ENCODE data around the gene AMOT. TPM values are rescaled to one million over a fixed set of nuclear protein-coding genes. Genes with fewer than 3 reads are reported as not detected.

AMOT gene, protein sequence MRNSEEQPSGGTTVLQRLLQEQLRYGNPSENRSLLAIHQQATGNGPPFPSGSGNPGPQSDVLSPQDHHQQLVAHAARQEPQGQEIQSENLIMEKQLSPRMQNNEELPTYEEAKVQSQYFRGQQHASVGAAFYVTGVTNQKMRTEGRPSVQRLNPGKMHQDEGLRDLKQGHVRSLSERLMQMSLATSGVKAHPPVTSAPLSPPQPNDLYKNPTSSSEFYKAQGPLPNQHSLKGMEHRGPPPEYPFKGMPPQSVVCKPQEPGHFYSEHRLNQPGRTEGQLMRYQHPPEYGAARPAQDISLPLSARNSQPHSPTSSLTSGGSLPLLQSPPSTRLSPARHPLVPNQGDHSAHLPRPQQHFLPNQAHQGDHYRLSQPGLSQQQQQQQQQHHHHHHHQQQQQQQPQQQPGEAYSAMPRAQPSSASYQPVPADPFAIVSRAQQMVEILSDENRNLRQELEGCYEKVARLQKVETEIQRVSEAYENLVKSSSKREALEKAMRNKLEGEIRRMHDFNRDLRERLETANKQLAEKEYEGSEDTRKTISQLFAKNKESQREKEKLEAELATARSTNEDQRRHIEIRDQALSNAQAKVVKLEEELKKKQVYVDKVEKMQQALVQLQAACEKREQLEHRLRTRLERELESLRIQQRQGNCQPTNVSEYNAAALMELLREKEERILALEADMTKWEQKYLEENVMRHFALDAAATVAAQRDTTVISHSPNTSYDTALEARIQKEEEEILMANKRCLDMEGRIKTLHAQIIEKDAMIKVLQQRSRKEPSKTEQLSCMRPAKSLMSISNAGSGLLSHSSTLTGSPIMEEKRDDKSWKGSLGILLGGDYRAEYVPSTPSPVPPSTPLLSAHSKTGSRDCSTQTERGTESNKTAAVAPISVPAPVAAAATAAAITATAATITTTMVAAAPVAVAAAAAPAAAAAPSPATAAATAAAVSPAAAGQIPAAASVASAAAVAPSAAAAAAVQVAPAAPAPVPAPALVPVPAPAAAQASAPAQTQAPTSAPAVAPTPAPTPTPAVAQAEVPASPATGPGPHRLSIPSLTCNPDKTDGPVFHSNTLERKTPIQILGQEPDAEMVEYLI
- 1 to 10 TPM; 1.1 to 4.1 (median 3.0) TPM for total RNA-seq
- polyA plus RNA-seq, result 1 to 10 TPM in 1 of 2 donors, under 1 TPM in 1; 0.44 to 4.4 TPM
- 5.1 reads per million, percentile 24 among the genes with 10 or more reads in this experiment for total RNA-seq

GRCh38 chrX:112840382-112841113 lies at the start of gene AMOT:
TSS of gene AMOT (minus strand) at chrX:112840831. CDS start at chrX:112823126, 17,705 bp downstream.
- intact Hi-C loops (cut with micrococcal nuclease), result loop anchor here (1.0 to 10.0 kb wide), 5 partner anchors 161 to 1746 kb away; partner anchors contain the start of genes ALG13 (in 2 of the 2), LHFPL1 (in 2 of the 2) and PAK3 (in 1 of the 2)
- peak within 1 kb of the TSS; percentile 51 to 92 (median 79) for H3K27ac Mint-ChIP-seq

DNA sequence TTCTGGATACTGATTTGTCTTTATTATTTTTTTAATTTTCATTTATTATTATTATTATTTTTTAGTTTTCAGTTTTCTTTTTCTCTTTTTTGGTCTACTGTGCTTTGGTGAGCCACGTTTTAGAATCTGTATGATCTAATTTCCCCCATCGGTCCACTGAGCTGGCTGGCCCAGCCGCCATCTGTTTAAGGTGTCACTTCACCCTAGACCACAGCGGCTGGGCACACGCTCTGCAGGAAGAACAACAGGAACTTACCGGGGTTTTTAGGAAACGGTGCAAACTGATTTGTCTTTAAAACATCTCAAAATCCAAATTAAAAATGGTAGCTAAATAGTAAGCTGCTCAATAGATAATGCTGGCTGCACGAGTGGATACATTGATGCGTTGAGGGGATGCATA lies 48.8 kb upstream of the AMOT start:
- ChIA-PET CTCF (no interaction called here), POLR2A (no interaction called here)
- intact Hi-C loops (cut with micrococcal nuclease), result no loop called here
- ATAC-seq, result no peak
- Histone ChIP-seq H3K27me3 (ENCODE audit: control insufficient read depth in 2 of 2, insufficient read depth in 2 of 2, low read length in 2 of 2) (no peaks in the 10 kb centered on the region), H3K36me3 (ENCODE audit: control insufficient read depth in 2 of 3, insufficient read depth in 3 of 3, low read length in 3 of 3) (no peaks in the 10 kb centered on the region), H3K4me3 (ENCODE audit: low read length) (no peak overlapping the region), H3K4me1 (ENCODE audit: control insufficient read depth in 2 of 2, insufficient read depth in 2 of 2, low read length in 2 of 2) (peaks cover 0 to 2% of the 10 kb centered on the region in 2 donors), H3K27ac (ENCODE audit: low read depth, low read length) (no peak overlapping the region), H3K9me3 (ENCODE audit: control insufficient read depth in 2 of 3, low read length in 3 of 3) (no peaks in the 10 kb centered on the region)
- Mint-ChIP-seq H3K4me1 (peaks cover 3 to 14% (median 5%) of the 10 kb centered on the region in 7 donors), H3K9me3 (no peaks in the 10 kb centered on the region), H3K27ac (no peak overlapping the region), H3K36me3 (no peaks in the 10 kb centered on the region), H3K27me3 (no peaks in the 10 kb centered on the region), H3K4me3 (peak overlapping the region in 2 of 10 donors; percentile 9 to 14)
- DNase-seq, result no peak

More at GRCh38 chrX:112840382-112841113, at the start of gene AMOT:
- DNase-seq (peak; percentile 13 to 59 (median 30)), ATAC-seq (peak; percentile 65)
- Histone ChIP-seq H3K4me1 (ENCODE audit: control insufficient read depth in 2 of 2, insufficient read depth in 2 of 2, low read length in 2 of 2) (peaks cover 0 to 6% of the 10 kb centered on the region in 2 donors), H3K4me3 (ENCODE audit: low read length) (peak within 1 kb of the TSS; percentile 74), H3K36me3 (ENCODE audit: control insufficient read depth in 2 of 3, insufficient read depth in 3 of 3, low read length in 3 of 3) (no peaks in the 10 kb centered on the region), H3K27ac (ENCODE audit: low read depth, low read length) (peak within 1 kb of the TSS; percentile 66), H3K27me3 (ENCODE audit: control insufficient read depth in 2 of 2, insufficient read depth in 2 of 2, low read length in 2 of 2) (no peaks in the 10 kb centered on the region), H3K9me3 (ENCODE audit: control insufficient read depth in 2 of 3, low read length in 3 of 3) (no peaks in the 10 kb centered on the region)
- no peaks in the 10 kb centered on the region for H3K9me3 Mint-ChIP-seq
- ChIA-PET POLR2A (interaction anchor here (1.8 kb wide), 1 partner anchor 161 kb away, joined by 8 read pairs; the partner anchor contains the start of gene LHFPL1), CTCF (no interaction called here)
- H3K36me3 Mint-ChIP-seq, result no peaks in the 10 kb centered on the region
- H3K4me3 Mint-ChIP-seq, result peak within 1 kb of the TSS; percentile 81 to 94 (median 88)
- H3K4me1 Mint-ChIP-seq, result peaks cover 0 to 23% (median 7%) of the 10 kb centered on the region in 7 donors
- peaks cover 0 to 7% (median 0%) of the 10 kb centered on the region in 5 donors for H3K27me3 Mint-ChIP-seq

DNA sequence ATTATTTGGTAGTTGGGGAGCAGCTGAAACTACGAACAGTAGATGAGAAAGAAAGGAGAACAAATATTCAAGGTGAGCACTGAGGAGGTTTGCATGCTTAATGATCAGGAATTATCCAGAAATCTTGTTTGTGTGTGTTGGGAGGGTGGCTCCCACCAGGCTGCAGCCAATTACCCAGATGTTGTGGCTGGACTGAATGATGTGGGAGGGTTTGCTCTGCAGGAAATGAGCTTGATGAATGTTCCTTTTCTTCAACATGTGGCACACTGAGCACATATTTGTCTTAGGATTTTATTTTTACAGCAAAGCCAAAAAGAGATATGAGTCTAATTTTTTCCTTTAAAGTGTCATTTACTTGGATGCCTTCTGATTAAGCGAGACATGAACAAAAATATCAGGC lies 48.3 kb upstream of the AMOT start:
- H3K27me3 ChIP-seq (ENCODE audit: control insufficient read depth in 2 of 2, insufficient read depth in 2 of 2, low read length in 2 of 2), result no peaks in the 10 kb centered on the region
- H3K27ac ChIP-seq (ENCODE audit: low read depth, low read length), result no peak overlapping the region
- ChIA-PET POLR2A (no interaction called here), CTCF (no interaction called here)
- Mint-ChIP-seq H3K4me1 (peaks cover 3 to 14% (median 5%) of the 10 kb centered on the region in 7 donors), H3K36me3 (no peaks in the 10 kb centered on the region), H3K9me3 (no peaks in the 10 kb centered on the region), H3K27ac (no peak overlapping the region), H3K27me3 (no peaks in the 10 kb centered on the region), H3K4me3 (no peak overlapping the region)
- H3K4me3 ChIP-seq (ENCODE audit: low read length), result no peak overlapping the region
- intact Hi-C loops (cut with micrococcal nuclease), result no loop called here
- ATAC-seq (no peak), DNase-seq (no peak)
- no peaks in the 10 kb centered on the region for H3K9me3 ChIP-seq (ENCODE audit: control insufficient read depth in 2 of 3, low read length in 3 of 3)
- H3K36me3 ChIP-seq (ENCODE audit: control insufficient read depth in 2 of 3, insufficient read depth in 3 of 3, low read length in 3 of 3), result no peaks in the 10 kb centered on the region
- H3K4me1 ChIP-seq (ENCODE audit: control insufficient read depth in 2 of 2, insufficient read depth in 2 of 2, low read length in 2 of 2), result peaks cover 0 to 2% of the 10 kb centered on the region in 2 donors

DNA sequence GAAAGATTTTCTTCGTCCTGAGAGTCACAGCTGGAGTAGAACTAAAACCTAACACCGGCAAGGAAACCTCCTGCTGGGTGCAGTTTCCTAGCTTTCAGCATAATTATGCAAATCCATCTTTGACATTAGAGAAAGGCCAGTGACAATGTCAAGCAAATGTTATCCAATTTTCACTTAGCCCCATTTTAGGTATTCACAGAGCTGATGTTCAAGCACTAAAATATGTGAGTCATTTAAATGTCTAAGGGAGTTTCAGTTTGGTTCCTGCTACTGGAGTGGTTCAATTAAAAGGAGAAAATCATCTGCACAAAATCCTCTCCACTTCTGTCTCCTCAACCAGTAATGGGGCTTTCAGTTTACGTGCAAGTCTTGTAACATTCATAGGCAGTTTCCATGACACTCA lies 37.1 kb upstream of the AMOT start:
- H3K27ac ChIP-seq (ENCODE audit: low read depth, low read length), result no peak overlapping the region
- intact Hi-C loops (cut with micrococcal nuclease), result no loop called here
- Mint-ChIP-seq H3K4me3 (no peak overlapping the region), H3K36me3 (no peaks in the 10 kb centered on the region), H3K9me3 (no peaks in the 10 kb centered on the region), H3K27me3 (peaks cover 0 to 2% (median 0%) of the 10 kb centered on the region in 5 donors), H3K4me1 (no peaks in the 10 kb centered on the region), H3K27ac (no peak overlapping the region)
- DNase-seq, result no peak
- H3K4me1 ChIP-seq (ENCODE audit: control insufficient read depth in 2 of 2, insufficient read depth in 2 of 2, low read length in 2 of 2), result no peaks in the 10 kb centered on the region
- ATAC-seq, result no peak
- no peaks in the 10 kb centered on the region for H3K27me3 ChIP-seq (ENCODE audit: control insufficient read depth in 2 of 2, insufficient read depth in 2 of 2, low read length in 2 of 2)
- H3K4me3 ChIP-seq (ENCODE audit: low read length), result no peak overlapping the region
- H3K9me3 ChIP-seq (ENCODE audit: control insufficient read depth in 2 of 3, low read length in 3 of 3), result no peaks in the 10 kb centered on the region
- POLR2A ChIA-PET, result no interaction called here
- CTCF ChIA-PET, result no interaction called here
- H3K36me3 ChIP-seq (ENCODE audit: control insufficient read depth in 2 of 3, insufficient read depth in 3 of 3, low read length in 3 of 3), result no peaks in the 10 kb centered on the region

DNA sequence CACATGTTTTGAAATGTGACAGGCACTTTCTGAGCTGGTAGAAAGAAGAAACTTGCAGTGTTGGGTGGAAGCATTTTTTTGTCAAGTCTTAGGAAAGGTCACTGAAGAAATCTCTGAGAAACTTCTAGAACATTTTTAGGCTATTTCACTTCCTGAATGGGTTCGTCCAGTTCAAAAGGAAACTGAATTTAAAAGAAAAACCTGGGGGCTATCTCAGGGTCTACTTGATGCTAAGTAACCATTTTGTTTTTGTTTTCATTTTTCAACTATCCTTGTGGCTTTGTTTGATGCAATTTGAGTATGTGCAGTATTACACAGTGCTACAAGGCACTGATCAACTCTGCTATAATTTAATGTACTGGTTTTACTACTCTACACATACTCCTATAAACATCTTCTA lies 34.0 kb upstream of the AMOT start:
- Mint-ChIP-seq H3K36me3 (no peaks in the 10 kb centered on the region), H3K4me1 (no peaks in the 10 kb centered on the region)
- CTCF ChIA-PET, result no interaction called here

DNA sequence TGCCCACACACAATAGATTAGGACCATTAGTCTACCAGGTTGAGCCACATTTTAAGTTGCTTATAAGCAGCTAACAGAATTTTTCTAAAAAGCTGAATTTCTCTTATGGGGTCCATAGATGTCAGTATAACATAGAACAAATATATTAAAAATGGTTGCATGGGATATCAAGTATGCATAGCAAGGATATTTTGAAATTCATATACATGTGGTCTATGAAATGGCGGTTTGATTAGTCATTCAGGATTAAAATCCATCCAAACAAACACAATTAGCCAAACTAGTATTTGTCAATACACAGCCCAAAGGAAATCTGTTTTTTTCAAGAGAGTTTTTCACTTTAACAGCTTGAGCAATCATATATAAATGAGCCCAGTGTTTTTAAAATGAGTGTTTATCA lies 33.5 kb upstream of the AMOT start:
- H3K9me3 ChIP-seq (ENCODE audit: control insufficient read depth in 2 of 3, low read length in 3 of 3), result no peaks in the 10 kb centered on the region
- intact Hi-C loops (cut with micrococcal nuclease), result no loop called here
- H3K4me1 ChIP-seq (ENCODE audit: control insufficient read depth in 2 of 2, insufficient read depth in 2 of 2, low read length in 2 of 2), result no peaks in the 10 kb centered on the region
- ChIA-PET CTCF (no interaction called here), POLR2A (no interaction called here)
- no peak overlapping the region for H3K4me3 Mint-ChIP-seq
- no peaks in the 10 kb centered on the region for H3K4me1 Mint-ChIP-seq
- H3K27me3 ChIP-seq (ENCODE audit: control insufficient read depth in 2 of 2, insufficient read depth in 2 of 2, low read length in 2 of 2), result no peaks in the 10 kb centered on the region
- H3K4me3 ChIP-seq (ENCODE audit: low read length), result no peak overlapping the region
- H3K27me3 Mint-ChIP-seq, result peaks cover 0 to 2% (median 0%) of the 10 kb centered on the region in 5 donors
- DNase-seq (no peak), ATAC-seq (no peak)
- no peaks in the 10 kb centered on the region for H3K9me3 Mint-ChIP-seq
- H3K27ac ChIP-seq (ENCODE audit: low read depth, low read length), result no peak overlapping the region
- H3K27ac Mint-ChIP-seq, result no peak overlapping the region
- no peaks in the 10 kb centered on the region for H3K36me3 Mint-ChIP-seq
- H3K36me3 ChIP-seq (ENCODE audit: control insufficient read depth in 2 of 3, insufficient read depth in 3 of 3, low read length in 3 of 3), result no peaks in the 10 kb centered on the region

More for the DNA sequence above, 34.0 kb upstream of the AMOT start:
- POLR2A ChIA-PET, result no interaction called here
- H3K27ac Mint-ChIP-seq, result no peak overlapping the region
- H3K27me3 Mint-ChIP-seq, result peaks cover 0 to 2% (median 0%) of the 10 kb centered on the region in 5 donors
- DNase-seq, result no peak
- no peak for ATAC-seq
- Histone ChIP-seq H3K27me3 (ENCODE audit: control insufficient read depth in 2 of 2, insufficient read depth in 2 of 2, low read length in 2 of 2) (no peaks in the 10 kb centered on the region), H3K4me3 (ENCODE audit: low read length) (no peak overlapping the region), H3K27ac (ENCODE audit: low read depth, low read length) (no peak overlapping the region), H3K36me3 (ENCODE audit: control insufficient read depth in 2 of 3, insufficient read depth in 3 of 3, low read length in 3 of 3) (no peaks in the 10 kb centered on the region), H3K9me3 (ENCODE audit: control insufficient read depth in 2 of 3, low read length in 3 of 3) (no peaks in the 10 kb centered on the region), H3K4me1 (ENCODE audit: control insufficient read depth in 2 of 2, insufficient read depth in 2 of 2, low read length in 2 of 2) (no peaks in the 10 kb centered on the region)
- H3K4me3 Mint-ChIP-seq, result no peak overlapping the region
- no peaks in the 10 kb centered on the region for H3K9me3 Mint-ChIP-seq
- intact Hi-C loops (cut with micrococcal nuclease), result no loop called here

Measured in naive thymus-derived CD4-positive, alpha-beta T cell (primary cell).